WTC11 (cell line): ENCODE data around the gene ZNF324B. TPM values are rescaled to one million over a fixed set of nuclear protein-coding genes. Genes with fewer than 3 reads are reported as not detected.

Source experiments
- ATAC-seq: fragments of 200-7000 bp; cut with Tn5 transposase; 2 replicates; pipeline ENCODE4 v1.10.0; 2021; ENCODE audit warnings: mild to moderate bottlenecking, moderate library complexity
- CTCF ChIA-PET: fragments of 300-600 bp; sonication (Branson Sonifier 250); formaldehyde crosslinking; loops from one replicate; lab custom pipeline; 2021; ENCODE audit warnings: antibody characterized with exemption; lab: Charles Lee
- POLR2A ChIA-PET: fragments of 350-600 bp; sonication (Branson Sonifier 250); formaldehyde crosslinking; loops from one replicate; lab custom pipeline; 2021; ENCODE audit warnings: antibody characterized with exemption; lab: Charles Lee
- DNase-seq: peaks from one replicate; pipeline ENCODE4 v3.0.0; 2021; ENCODE audit warnings: low spot score
- H3K27ac Mint-ChIP-seq: 2 replicates; pipeline ENCODE4 v1.8.0; 2021; ENCODE audit warnings: mixed read lengths
- H3K27me3 Mint-ChIP-seq: 2 replicates; pipeline ENCODE4 v1.8.0; 2021; ENCODE audit warnings: low read depth, mild to moderate bottlenecking, moderate library complexity, mixed read lengths
- H3K36me3 Mint-ChIP-seq: 2 replicates; pipeline ENCODE4 v1.8.0; 2021; ENCODE audit warnings: mixed read lengths
- H3K4me1 Mint-ChIP-seq: 2 replicates; pipeline ENCODE4 v1.8.0; 2022; ENCODE audit warnings: mixed read lengths
- H3K4me3 Mint-ChIP-seq: 2 replicates; pipeline ENCODE4 v1.8.0; 2021; ENCODE audit warnings: mild to moderate bottlenecking, moderate library complexity, mixed read lengths
- H3K9me3 Mint-ChIP-seq: 2 replicates; pipeline ENCODE4 v1.8.0; 2021; ENCODE audit warnings: mixed read lengths
- ATF1 ChIP-seq: sonication (generic); formaldehyde crosslinking; IDR thresholded peaks from 2 replicates; pipeline ENCODE4 v1.8.1; 2023; ENCODE audit warnings: mild to moderate bottlenecking, moderate library complexity, missing genetic modification reagents
- ATF2 ChIP-seq: sonication (generic); formaldehyde crosslinking; IDR thresholded peaks from 2 replicates; pipeline ENCODE4 v1.8.1; 2022; ENCODE audit warnings: low read depth, missing genetic modification reagents, borderline replicate concordance
- CBFB ChIP-seq: sonication (generic); formaldehyde crosslinking; IDR thresholded peaks from 2 replicates; pipeline ENCODE4 v1.8.1; 2022; ENCODE audit warnings: mild to moderate bottlenecking, low read depth, missing genetic modification reagents
- CTCF ChIP-seq: fragments of 200-600 bp; IDR thresholded peaks from 2 replicates; pipeline ENCODE4 v1.8.0; 2022; ENCODE audit warnings: antibody characterized with exemption
- E2F4 ChIP-seq: sonication (generic); formaldehyde crosslinking; IDR thresholded peaks from 2 replicates; pipeline ENCODE4 v1.8.1; 2022; ENCODE audit warnings: low read depth, mild to moderate bottlenecking, moderate library complexity, missing genetic modification reagents, borderline replicate concordance
- E2F5 ChIP-seq: sonication (generic); formaldehyde crosslinking; IDR thresholded peaks from 2 replicates; pipeline ENCODE4 v1.8.1; 2022; ENCODE audit warnings: mild to moderate bottlenecking, moderate library complexity, missing genetic modification reagents
- ELF4 ChIP-seq: sonication (generic); formaldehyde crosslinking; IDR thresholded peaks from 2 replicates; pipeline ENCODE4 v1.8.1; 2022; ENCODE audit warnings: low read depth, mild to moderate bottlenecking, moderate library complexity, missing genetic modification reagents
- FOXJ3 ChIP-seq: sonication (generic); formaldehyde crosslinking; IDR thresholded peaks from 2 replicates; pipeline ENCODE4 v1.9.0; 2021; ENCODE audit warnings: missing genetic modification reagents, mild to moderate bottlenecking, borderline replicate concordance
- FOXP1 ChIP-seq: sonication (generic); formaldehyde crosslinking; IDR thresholded peaks from 2 replicates; pipeline ENCODE4 v1.8.0; 2022; ENCODE audit warnings: missing genetic modification reagents, mild to moderate bottlenecking, moderate library complexity, borderline replicate concordance
- NR1H2 ChIP-seq: sonication (generic); formaldehyde crosslinking; IDR thresholded peaks from 2 replicates; pipeline ENCODE4 v1.9.0; 2021; ENCODE audit warnings: mild to moderate bottlenecking, moderate library complexity, missing genetic modification reagents
- NR3C1 ChIP-seq: sonication (generic); formaldehyde crosslinking; conservative IDR thresholded peaks from 2 replicates; pipeline ENCODE4 v1.8.1; 2023; ENCODE audit warnings: low read depth, mild to moderate bottlenecking, missing genetic modification reagents
- RELA ChIP-seq: sonication (generic); formaldehyde crosslinking; IDR thresholded peaks from 2 replicates; pipeline ENCODE4 v1.8.1; 2022; ENCODE audit warnings: missing genetic modification reagents, mild to moderate bottlenecking, borderline replicate concordance
- STAT6 ChIP-seq: sonication (generic); formaldehyde crosslinking; conservative IDR thresholded peaks from 2 replicates; pipeline ENCODE4 v1.8.1; 2023; ENCODE audit warnings: mild to moderate bottlenecking, low read depth, missing genetic modification reagents, moderate library complexity
- TEAD1 ChIP-seq: sonication (generic); formaldehyde crosslinking; IDR thresholded peaks from 2 replicates; pipeline ENCODE4 v1.8.0; 2022; ENCODE audit warnings: mild to moderate bottlenecking, missing genetic modification reagents
- ZBTB21 ChIP-seq: sonication (generic); formaldehyde crosslinking; IDR thresholded peaks from 2 replicates; pipeline ENCODE4 v1.8.1; 2023; ENCODE audit warnings: mild to moderate bottlenecking, missing genetic modification reagents, borderline replicate concordance
- ZNF138 ChIP-seq: sonication (generic); formaldehyde crosslinking; conservative IDR thresholded peaks from 2 replicates; pipeline ENCODE4 v1.8.1; 2022; ENCODE audit warnings: mild to moderate bottlenecking, moderate library complexity, missing genetic modification reagents
- ZNF281 ChIP-seq: sonication (generic); formaldehyde crosslinking; IDR thresholded peaks from 2 replicates; pipeline ENCODE4 v1.8.0; 2023; ENCODE audit warnings: mild to moderate bottlenecking, missing genetic modification reagents
- total RNA-seq: library from RNA; stranded (reverse); gene quantifications from 3 replicates; pipeline ENCODE4 v1.2.3, GENCODE V29; 2021

The ZNF324B gene
- total RNA-seq, 1 experiment from 2014 or later: 4.0 TPM

- TF ChIP-seq ZNF281 (CRISPR knock-in tag) (no peak), E2F5 (CRISPR knock-in tag) (no peak)
- TF ChIP-seq, all 79 proteins: peak for 0
These were observed 40.0 kb downstream of the ZNF324B start (continued) for GRCh38 chr19:58491393-58491792.

GRCh38 chr19:58492265-58492664, 40.8 kb downstream of the ZNF324B start:
- H3K4me1 Mint-ChIP-seq: no peaks in the 10 kb centered on the region
- TF ChIP-seq RELA (no peak), STAT6 (CRISPR knock-in tag) (no peak), TEAD1 (no peak), FOXP1 (no peak), CBFB (CRISPR knock-in tag) (no peak)
- no peaks in the 10 kb centered on the region for H3K27me3 Mint-ChIP-seq
- H3K9me3 Mint-ChIP-seq: peaks cover under 1% of the 10 kb centered on the region; the same call in 1 of the 2 replicates
- no peak for ATAC-seq
- H3K27ac Mint-ChIP-seq: no peak overlapping the region
- CTCF ChIA-PET: no interaction called here
- DNase-seq: no peak
- POLR2A ChIA-PET: no interaction called here
- H3K36me3 Mint-ChIP-seq: no peaks in the 10 kb centered on the region
- no peak overlapping the region for H3K4me3 Mint-ChIP-seq

GRCh38 chr19:58497634-58498170, 46.3 kb downstream of the ZNF324B start:
- H3K27ac Mint-ChIP-seq: no peak overlapping the region
- peaks cover 17% of the 10 kb centered on the region for H3K4me1 Mint-ChIP-seq
- ATAC-seq (no peak), DNase-seq (no peak)
- H3K9me3 Mint-ChIP-seq: no peaks in the 10 kb centered on the region; the same call in 1 of the 2 replicates
- peaks cover 4% of the 10 kb centered on the region; the same call in 1 of the 2 replicates for H3K27me3 Mint-ChIP-seq
- peak overlapping the region; percentile 81 for H3K4me3 Mint-ChIP-seq
- TF ChIP-seq ATF1 (CRISPR knock-in tag) (no peak), ZBTB21 (CRISPR knock-in tag) (no peak), ATF2 (CRISPR knock-in tag) (no peak), E2F4 (CRISPR knock-in tag) (no peak), NR1H2 (CRISPR knock-in tag) (no peak), ZNF138 (no peak), CTCF (no peak), ELF4 (CRISPR knock-in tag) (no peak), FOXJ3 (CRISPR knock-in tag) (no peak), NR3C1 (CRISPR knock-in tag) (no peak)
- CTCF ChIA-PET: no interaction called here
- H3K36me3 Mint-ChIP-seq: no peaks in the 10 kb centered on the region
- POLR2A ChIA-PET: no interaction called here
